ENCODE measurements around the gene FSD2.
"Not testable (repeated sequence)": the region's sequence is repeated elsewhere in the genome, so short reads cannot be mapped to it uniquely, and the experiment has no call there.

Gene FSD2

DNA sequence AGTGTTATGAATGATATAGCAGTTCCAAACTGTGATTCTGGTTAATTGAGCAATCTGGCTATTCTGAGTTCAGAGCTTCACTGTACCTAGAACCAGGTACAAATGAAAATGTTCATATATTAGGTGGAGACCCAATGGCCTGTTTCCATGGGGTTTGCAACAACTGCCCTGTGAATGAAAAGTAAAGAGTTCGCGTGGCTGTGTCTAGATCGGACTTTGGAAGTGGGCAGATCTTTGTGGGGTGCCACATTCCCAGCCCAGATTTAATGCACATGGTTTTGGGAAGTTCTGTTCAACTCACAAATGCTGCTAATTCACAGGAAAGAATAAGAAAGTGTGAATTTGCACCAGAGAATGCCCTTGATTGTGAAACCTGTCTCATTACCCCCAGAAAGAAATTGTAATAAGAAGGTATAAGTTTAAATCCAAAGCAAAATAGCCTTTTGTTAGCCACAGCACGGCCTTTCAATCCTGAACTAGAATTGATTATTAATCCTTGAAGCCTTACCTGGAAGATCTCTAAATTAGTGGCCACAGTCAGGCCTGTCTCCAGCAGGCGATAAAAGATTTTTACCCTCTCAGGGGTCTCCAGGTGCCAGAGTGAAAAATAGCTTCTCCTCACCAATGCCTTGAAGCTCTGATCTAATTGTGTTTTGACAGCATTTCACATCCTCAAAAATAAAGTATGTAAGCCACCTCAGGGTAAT lies 26.2 kb upstream of the FSD2 start:
- no peak for DNase-seq (ENCODE audit: low read depth)

- no peak for DNase-seq (ENCODE audit: low read depth)
These were observed 24.7 kb upstream of the FSD2 start for GRCh38 chr15:82830427-82831173.

DNA sequence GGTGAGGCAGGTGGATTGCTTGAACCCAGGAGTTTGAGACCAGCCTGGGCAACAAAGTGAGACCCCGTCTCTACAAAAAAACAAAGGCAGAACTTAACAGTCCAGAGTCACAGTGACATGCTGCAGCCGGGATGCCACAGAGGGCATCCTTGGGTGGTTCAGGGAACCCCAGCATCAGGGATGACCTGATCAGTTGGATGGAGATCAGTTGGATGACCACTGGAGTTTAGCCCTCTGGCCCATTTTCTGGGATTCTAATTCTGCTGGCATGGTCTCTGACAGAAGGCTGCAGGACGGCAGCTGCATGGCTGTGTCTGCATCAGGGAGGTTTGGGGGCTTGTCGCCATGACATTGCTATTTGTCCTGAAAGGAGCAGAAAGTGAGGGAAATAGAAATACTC lies 23.4 kb upstream of the FSD2 start:
- DNase-seq (ENCODE audit: low read depth): no peak

- no peak for DNase-seq (ENCODE audit: low read depth)
These were observed 22.2 kb upstream of the FSD2 start for GRCh38 chr15:82828075-82828474.

DNA sequence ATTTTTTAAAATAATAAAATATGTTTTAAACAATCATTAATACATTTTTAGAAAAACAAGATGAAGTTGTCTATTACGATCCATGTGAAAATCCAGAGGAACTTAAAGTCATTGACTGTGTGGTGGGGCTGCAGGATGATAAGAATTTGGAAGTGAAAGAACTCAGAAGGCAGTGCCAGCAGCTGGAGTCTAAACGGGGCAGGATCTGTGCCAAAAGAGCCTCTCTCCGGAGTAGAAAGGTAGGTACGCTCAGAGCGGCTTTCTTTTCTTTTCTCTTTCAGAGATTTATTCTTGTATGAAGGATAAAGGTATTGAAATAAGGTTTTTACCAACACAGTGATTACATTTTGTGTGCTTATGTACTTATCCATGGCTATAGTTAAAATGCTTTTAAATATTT lies 17.2 kb upstream of the FSD2 start:
- DNase-seq (ENCODE audit: low read depth): no peak

DNA sequence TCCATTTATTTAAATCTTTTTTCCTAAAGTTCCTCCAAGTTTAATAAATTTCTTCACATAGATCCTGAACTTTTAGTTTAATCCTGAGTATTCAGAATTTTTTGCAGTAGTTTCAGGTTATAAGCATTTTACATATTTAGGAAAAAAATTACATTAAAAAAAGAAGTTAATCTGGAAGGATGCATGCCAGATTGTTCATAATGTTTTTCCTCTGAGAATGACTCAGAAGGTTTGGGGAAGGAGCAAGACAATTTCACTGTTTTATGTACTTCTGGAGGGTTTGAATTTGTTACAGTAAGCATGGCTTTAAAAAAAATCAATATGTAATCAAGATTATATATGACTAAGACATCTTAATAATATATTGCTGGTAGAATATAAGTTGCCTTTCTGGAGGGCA lies 16.0 kb upstream of the FSD2 start:
- DNase-seq (ENCODE audit: low read depth): not testable (repeated sequence)

- not testable (repeated sequence) for DNase-seq (ENCODE audit: low read depth)
These were observed 15.5 kb upstream of the FSD2 start for GRCh38 chr15:82821396-82821795.

DNA sequence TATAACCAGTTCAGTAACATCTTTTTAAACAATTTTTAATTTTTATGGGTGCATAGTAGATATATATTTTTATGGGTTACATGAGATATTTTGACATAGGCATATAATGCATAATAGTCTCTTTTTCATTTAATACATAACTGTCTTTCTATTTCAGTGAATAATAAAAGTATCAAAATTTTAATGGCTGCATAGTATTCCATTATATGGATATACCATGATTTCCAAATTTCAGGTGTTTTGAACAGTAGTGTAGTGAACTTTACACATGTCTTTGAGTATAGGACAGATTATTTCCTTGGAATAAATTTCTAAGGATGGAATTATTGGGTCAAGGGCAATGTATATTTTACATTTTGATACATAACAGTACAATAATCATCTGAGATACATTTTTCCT lies 14.3 kb upstream of the FSD2 start:
- DNase-seq (ENCODE audit: low read depth): no peak

GRCh38 chr15:82812994-82813393 lies 7.1 kb upstream of the FSD2 start:
- DNase-seq (ENCODE audit: low read depth): no peak

- DNase-seq (ENCODE audit: low read depth): peak; percentile 10
These were observed 5.1 kb upstream of the FSD2 start for GRCh38 chr15:82810890-82811426.

- DNase-seq (ENCODE audit: low read depth): peak; percentile 13
These were observed 4.4 kb upstream of the FSD2 start for GRCh38 chr15:82810061-82810889.

DNA sequence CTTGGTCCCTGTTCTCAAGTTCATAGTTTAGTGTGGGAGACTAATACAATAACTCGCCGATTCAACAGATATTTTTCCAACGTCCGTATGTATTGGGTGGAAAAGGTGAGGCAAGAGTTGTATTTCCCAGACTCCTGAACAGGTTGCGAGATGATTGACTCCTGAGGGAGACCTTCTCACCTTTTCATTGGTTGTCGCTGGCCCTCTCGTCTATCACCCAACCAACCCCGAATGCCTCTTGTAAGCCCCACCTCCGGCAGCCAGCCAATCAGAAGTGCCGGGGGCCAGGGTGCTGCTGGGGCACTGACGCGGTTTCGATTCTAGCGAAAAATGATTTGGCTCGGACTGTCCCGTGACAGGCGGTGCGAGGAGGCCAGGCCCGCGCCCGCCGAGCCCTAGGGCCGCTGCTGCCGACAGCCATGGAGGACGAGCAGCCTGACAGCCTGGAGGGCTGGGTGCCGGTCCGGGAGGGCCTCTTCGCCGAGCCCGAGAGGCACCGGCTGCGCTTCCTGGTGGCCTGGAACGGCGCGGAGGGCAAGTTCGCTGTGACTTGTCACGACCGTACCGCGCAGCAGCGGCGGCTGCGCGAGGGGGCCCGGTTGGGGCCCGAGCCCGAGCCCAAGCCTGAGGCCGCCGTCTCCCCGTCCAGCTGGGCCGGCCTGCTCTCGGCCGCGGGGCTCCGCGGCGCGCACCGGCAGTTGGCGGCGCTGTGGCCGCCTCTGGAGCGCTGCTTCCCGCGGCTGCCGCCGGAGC lies 3.6 kb upstream of the FSD2 start, which contains the start of gene WHAMM:
WHAMM (plus strand) TSS at position 321 of the 753 bp plus-strand sequence; CDS start at position 420, 99 bp downstream.
- peak; percentile 88 for DNase-seq (ENCODE audit: low read depth)

GRCh38 chr15:82808634-82809041 lies 2.8 kb upstream of the FSD2 start:
- DNase-seq (ENCODE audit: low read depth): no peak

DNA sequence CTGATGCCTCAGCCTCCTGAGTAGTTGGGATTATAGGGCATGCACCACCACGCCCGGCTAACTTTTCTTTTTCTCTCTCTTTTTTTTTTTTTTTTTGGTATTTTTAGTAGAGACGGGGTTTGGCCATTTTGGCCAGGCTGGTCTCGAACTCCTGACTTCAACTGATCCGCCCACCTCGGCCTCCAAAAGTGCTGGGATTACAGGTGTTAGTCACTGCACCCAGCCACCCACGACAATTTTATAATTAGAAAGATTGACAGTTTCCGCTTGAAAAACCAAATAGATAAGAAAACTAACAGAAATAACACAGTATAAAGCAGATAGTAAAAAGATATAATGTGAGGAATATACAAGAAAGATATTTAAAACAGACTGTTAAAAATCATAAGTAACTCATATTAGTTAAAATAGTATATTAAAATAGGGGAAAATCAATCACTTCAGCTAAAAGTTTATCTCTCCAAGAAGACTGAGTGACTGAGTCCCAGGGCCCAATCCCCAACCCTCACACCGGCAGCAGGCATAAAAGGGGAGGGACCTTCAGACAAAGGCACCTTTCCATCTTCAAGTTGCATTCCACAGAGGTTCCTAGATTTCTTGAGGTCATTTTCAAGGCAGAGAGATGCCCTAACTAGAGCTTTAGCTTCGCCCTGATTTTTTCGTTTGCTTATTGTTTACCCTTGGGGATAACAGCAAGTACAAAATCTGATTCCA lies 2.2 kb upstream of the FSD2 start:
- DNase-seq (ENCODE audit: low read depth): no peak

- DNase-seq (ENCODE audit: low read depth): no peak
These were observed 1.3 kb downstream of the FSD2 start for GRCh38 chr15:82804575-82804949.

- no peak for DNase-seq (ENCODE audit: low read depth)
These were observed 1.9 kb downstream of the FSD2 start for GRCh38 chr15:82803793-82804574.

DNA sequence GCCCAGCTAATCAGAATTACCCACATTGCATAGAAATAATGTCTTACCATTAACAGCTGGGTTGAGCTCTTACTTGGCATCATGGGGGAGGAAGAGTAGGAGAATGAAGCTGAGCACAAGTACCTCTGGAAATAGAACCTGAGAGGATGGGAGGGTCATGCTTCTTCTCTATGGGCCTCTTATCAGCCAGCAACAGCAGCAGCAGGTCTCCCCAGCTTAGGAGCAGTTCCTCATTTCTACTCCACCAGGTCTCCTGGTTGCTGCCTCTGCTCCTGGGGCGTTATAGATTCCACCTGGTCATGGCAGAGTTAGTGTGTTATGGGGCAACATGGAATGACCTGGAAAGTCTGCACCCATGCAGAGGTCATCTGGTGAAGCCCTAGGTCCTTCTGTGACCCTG lies 3.4 kb downstream of the FSD2 start:
- DNase-seq (ENCODE audit: low read depth): no peak

- DNase-seq (ENCODE audit: low read depth): no peak
These were observed 6.6 kb downstream of the FSD2 start for GRCh38 chr15:82799183-82799841.

- no peak for DNase-seq (ENCODE audit: low read depth)
These were observed 7.2 kb downstream of the FSD2 start for GRCh38 chr15:82798531-82799166.
